ENCODE results near the gene DRAP1.

Gene DRAP1, protein sequence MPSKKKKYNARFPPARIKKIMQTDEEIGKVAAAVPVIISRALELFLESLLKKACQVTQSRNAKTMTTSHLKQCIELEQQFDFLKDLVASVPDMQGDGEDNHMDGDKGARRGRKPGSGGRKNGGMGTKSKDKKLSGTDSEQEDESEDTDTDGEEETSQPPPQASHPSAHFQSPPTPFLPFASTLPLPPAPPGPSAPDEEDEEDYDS

DNA sequence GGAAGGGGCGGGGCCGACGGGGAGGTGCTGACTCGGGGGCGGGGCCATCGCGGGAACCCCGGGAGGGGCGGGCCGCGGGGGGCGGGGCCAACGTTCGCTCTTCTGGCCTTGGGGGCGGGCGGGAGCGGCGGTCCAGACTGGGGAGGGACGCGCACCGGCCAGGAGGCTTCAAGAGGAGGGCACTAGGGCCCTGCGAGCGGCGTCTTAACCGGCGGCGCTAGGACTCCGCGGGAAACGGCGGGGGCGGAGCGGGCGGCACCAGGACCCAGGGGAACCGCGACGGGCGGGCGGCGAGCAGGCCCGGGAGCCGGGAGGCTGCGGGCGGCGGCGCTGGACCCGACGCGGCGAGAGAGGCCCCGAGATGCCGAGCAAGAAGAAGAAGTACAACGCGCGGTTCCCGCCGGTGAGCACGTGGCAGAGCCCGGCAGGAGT, at the start of gene DRAP1:
TSS of gene DRAP1 (plus strand) at position 286 of the 432 bp plus-strand sequence. CDS start at position 362, 76 bp downstream.
- DNase-seq: peak; percentile 94

DNA sequence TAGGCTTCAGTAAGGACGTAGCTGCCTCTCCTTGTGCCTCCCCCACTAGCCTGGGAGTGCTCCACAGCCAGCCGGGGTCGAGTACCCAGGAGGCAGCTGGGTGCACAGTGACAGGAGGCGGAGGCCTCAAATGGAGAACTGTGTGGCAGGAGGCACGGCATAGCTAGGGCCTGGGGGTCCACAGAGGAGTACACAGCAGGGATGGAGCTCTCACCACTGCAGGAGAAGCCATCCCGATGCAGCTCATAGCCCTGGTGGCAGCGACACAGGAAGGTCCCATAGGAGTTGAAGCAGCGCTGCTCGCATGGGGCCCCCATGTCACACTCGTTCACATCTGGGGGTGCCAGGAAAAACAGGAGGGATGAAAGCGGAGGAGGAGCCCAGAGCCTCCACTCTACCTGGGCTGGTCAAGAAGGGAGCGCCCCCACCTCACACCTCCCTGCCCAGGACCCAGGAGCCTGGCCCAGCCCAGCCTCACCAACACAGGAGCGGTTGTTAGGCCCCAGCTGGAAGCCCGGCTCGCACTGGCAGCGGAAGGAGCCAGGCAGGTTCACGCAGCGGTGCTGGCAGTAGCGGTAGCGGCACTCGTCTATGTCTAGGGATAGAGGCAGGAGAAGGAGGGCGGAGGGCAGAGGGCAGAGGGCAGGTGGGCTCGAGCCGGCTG, 49.5 kb upstream of the DRAP1 start:
- DNase-seq: no peak

DNA sequence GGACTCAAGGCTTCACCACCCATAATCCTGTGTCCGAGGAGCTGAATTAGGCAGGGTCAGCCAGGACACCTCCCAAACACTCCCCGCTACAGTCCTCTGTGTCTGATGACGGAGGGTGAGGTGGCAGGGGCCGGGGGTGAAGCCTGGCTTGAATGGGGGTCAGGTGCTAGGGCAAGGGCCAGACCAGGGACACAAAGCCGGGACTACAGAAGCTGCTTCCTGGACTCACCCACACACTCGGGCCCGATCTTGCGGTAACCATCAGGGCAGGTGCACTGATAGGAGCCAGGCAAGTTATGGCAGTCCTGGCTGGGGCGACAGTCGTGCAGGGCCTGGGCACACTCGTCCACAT, 48.9 kb upstream of the DRAP1 start:
- no peak for DNase-seq

DNA sequence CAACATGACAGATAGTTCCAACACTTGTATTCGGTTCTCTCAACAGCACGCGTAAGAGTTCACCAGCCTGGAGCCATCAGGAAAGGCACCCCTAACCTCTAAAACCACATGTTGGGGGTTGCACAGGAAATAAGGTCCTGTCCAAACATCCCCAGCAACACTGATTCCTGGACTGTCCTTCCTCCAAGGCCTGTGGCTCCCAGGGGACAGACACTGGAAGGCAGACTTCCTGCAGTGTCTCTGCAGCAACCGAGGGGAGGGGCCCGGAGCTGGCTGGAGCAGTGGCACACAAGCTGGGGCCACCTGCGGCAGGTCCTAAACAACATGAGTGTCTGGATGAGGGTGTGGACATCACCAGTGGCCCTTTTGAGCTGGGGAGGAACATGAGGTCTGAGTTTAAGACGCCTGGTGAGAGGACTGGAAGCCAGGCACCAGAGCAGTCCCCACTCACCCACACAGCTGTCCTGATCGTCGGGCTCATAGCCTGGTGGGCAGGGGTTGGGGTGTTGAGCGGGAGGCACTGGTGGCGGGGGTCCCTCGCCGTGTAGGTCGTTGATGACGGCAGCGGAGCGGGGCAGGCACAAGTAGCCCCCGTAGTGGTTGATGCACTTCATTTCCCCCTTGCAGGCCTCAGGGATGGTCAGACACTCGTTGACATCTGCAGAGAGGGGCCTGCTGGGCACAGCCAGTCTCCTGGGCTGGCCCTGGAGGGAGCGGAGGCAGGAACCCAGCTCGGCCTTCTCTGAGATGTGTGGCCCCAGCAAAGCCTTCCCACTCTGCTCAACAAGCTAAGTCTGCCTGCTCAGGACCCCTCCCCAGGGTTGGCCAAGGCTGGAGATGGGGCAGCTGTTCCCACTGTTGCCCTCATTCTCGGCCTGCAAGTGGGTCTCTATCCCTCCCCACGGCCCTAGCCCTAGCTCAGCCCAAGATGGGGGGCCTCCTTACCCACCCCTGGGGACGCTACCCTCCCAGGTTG, 48.2 kb upstream of the DRAP1 start:
- DNase-seq: no peak

DNA sequence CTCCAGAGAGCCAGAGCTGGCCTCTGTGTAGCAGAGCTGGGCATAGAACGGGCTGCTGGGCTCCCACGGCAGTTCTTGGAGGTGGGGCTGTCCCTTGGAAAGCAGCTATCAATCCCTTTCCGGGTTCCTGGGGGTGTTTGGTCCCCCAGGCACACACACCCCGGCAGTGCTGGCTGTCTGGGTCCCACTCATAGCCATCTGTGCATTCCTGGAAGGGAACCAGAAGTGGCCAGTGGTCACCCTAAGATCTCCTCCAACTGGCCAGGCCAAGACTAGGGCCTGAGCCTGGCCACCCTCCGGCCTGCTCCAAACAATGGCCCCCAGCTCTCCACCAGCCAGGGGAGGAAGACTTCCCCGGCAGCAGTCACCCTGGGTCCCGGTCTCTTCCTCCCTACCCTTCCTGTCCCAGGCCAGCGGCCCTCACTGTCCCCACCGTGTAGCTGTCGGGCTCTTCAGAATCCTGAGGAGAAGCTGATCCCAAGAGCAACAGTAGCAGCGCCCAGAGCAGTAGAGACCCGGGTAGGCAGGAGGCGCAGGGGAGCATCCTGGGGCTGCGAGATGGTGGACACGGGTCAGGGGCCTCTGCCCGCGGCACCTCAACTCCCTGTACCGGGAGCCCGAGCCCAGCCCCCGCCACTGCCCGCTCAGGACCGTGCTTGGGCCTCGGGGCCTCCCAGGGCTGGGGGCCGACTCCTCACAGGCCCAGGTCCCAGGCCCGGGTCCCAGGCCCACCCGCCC, 47.2 kb upstream of the DRAP1 start:
- DNase-seq: no peak

DNA sequence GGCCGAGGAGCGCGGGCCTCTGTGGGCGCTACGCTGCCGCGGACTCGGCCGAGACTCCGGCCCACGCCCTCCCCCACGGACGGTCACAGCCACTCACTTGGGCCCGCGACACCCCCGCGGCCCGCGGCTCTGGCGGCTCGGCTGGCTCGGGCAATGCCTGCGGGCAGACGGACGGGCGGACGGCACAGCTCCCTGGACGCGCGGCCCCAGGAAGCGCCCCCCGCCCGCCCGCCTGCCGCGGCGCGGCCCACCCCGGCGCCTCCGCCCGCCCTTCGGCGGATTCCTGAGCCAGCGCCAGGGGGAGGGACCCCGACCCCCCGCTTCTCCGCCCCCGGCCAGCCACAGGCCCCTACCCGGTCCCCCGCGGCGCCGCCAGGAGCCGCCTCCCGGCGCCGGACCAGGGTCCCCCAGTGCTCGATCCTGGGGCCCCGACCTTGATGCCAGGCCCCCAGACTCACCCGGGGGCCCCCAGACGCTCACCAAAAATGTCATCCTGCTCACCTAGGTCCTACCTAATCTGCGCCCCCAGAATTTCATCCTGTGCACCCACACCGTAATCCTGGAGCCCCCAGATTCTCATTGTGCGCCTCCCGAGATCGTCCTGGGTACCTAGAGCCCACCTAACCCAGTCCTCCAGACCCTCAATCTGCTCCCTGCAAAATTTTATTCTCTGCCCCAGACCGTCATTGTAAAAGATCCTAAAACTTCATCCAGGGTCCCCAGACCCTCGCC, 46.5 kb upstream of the DRAP1 start, which contains the start of gene EFEMP2:
TSS of gene EFEMP2 (minus strand) at position 215 of the 732 bp plus-strand sequence. CDS start 446 bp downstream, outside the sequence.
- DNase-seq: no peak

DNA sequence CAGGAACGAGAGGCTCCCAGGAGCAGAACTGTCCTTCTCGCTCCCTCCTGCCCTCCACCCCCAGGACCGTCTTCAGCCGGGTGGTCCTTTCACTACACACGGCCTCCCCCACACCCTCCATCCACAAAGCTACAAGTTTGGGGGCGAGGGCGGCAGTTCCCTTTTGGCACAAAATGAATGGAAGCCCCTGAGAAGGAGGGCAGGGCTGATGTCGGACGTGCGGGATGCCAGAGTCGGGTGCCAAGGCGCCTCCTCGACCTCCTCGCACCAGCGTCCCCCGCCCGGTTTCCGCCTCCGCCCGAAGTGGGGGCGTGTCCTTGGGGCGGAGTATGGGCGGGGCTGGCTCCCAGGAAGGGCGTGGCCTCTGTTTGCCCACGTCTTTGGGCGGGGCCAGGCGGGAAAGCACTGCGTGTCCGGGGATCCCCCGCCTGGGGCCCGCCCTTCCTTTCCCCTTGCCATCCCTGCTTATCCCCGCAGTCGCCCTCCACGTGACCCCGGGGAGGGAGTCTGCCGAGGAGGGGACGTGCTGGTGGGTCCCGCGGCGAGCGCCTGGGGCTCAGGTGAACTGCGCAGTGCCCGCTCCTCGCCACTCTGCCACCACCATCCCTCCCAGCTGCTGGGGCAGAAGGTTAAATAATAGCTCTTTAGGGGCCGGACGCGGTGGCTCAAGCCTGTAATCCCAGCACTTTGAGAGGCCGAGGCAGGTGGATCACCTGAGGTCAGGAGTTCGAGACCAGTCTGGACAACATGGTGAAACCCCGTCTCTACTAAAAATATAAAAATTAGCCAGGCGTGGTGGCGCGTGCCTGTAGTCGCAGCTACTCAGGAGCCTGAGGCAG, 45.7 kb upstream of the DRAP1 start:
- DNase-seq: peak; percentile 82

DNA sequence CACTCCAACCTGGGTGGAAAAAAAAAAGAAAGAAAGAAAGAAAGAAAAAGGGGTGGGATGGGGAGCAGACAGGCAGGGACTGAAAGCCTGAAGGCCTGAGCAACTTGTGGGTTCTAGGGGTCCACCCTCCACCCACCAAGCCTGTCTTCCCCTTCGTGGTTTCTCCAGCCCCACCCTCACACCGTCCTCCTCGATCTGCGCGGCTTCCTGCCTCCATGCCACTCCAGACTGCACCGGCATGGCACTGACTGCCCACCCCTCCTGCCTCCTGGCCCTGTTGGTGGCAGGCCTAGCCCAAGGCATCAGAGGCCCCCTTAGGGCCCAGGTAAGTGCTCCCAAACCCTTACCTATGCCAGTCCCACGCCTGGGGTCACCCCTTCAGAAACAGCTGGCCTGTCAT, 39.6 kb upstream of the DRAP1 start, which contains the start of gene CTSW:
TSS of gene CTSW (plus strand) at position 221 of the 400 bp plus-strand sequence. CDS start at position 239, 18 bp downstream.
- DNase-seq: no peak

DNA sequence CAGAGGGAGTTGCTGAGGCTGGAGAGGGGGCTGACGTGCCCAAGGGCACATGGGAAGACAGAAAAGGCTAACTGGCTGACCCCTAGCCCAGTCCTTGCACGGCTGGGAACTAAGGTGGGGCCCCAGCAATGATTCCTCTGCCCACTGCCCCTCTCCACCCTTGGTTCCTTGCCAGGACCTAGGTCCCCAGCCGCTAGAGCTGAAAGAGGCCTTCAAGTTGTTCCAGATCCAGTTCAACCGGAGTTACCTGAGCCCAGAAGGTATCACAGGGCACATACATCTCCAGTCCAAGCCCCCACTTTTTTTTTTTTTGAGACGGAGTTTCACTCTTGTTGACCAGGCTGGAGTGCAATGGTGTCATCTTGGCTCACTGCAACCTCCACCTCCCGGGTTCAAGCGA, 39.2 kb upstream of the DRAP1 start:
- no peak for DNase-seq

DNA sequence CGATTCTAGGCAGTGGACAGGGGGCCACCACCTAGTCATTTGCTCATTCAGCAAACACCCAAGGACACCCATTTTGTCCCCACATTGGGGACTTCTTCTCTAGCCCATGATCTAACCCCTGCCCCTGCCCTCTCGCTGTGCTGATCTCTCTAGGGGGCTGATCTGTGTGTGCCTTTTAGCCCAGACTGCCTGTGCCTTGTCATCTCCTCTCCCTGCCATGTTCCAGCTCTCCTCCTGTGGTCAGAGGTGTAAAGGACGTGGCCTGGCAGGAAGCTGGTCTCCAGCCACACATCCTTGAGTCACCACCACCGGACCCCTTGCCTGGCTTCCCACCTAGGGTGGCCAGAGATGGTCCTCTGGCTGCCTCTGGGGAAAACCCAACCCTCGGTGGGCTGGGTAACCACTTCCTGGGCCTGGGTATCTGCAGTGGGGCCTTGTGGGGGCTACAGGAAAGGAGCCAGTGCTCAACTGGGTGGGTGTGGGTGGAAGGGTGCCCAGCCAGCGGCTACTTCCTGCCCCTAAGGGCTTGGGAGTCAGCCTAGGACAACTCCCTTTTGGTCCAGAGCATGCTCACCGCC, 38.3 kb upstream of the DRAP1 start:
- DNase-seq: no peak

DNA sequence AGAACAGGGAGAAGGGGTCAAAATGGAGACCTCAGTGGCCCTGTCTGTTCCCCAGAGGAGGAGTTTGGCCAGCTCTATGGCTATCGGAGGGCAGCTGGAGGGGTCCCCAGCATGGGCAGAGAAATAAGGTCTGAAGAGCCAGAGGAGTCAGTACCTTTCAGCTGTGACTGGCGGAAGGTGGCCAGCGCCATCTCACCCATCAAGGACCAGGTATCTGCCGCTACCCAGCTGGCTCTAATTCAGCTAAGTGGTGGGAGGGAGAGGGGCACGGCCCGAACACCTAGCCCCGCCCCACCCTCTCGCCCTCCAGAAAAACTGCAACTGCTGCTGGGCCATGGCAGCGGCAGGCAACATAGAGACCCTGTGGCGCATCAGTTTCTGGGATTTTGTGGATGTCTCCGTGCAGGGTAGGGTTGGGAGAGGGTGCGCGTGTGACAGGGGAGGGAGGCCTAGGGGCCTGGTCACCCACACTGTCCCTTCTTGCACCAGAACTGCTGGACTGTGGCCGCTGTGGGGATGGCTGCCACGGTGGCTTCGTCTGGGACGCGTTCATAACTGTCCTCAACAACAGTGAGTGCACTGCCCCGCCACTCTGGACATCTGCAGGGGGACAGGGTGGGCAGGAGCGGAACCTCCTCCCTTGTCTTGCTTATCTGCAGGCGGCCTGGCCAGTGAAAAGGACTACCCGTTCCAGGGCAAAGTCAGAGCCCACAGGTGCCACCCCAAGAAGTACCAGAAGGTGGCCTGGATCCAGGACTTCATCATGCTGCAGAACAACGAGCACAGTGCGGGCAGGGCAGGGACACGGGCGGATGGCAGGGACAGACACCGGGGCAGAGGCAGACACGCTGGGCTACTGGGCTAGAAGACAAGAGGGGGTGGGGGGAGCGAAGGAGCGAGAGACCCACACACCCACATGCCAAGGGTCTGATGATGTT, 36.8 kb upstream of the DRAP1 start:
- DNase-seq: no peak

DNA sequence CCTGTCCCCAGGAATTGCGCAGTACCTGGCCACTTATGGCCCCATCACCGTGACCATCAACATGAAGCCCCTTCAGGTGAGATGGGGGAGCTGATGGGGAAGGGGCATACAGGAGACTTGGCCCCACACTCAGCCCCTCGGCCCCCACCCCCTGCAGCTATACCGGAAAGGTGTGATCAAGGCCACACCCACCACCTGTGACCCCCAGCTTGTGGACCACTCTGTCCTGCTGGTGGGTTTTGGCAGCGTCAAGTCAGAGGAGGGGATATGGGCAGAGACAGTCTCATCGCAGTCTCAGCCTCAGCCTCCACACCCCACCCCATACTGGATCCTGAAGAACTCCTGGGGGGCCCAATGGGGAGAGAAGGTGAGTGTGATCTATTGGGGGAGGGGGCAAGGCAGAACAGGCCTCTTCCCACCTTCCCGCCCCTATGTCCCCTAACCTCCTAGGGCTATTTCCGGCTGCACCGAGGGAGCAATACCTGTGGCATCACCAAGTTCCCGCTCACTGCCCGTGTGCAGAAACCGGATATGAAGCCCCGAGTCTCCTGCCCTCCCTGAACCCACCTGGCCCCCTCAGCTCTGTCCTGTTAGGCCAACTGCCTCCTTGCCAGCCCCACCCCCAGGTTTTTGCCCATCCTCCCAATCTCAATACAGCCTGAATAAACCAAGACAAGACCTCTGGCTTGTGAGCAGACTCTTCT, 36.0 kb upstream of the DRAP1 start:
- DNase-seq: no peak

DNA sequence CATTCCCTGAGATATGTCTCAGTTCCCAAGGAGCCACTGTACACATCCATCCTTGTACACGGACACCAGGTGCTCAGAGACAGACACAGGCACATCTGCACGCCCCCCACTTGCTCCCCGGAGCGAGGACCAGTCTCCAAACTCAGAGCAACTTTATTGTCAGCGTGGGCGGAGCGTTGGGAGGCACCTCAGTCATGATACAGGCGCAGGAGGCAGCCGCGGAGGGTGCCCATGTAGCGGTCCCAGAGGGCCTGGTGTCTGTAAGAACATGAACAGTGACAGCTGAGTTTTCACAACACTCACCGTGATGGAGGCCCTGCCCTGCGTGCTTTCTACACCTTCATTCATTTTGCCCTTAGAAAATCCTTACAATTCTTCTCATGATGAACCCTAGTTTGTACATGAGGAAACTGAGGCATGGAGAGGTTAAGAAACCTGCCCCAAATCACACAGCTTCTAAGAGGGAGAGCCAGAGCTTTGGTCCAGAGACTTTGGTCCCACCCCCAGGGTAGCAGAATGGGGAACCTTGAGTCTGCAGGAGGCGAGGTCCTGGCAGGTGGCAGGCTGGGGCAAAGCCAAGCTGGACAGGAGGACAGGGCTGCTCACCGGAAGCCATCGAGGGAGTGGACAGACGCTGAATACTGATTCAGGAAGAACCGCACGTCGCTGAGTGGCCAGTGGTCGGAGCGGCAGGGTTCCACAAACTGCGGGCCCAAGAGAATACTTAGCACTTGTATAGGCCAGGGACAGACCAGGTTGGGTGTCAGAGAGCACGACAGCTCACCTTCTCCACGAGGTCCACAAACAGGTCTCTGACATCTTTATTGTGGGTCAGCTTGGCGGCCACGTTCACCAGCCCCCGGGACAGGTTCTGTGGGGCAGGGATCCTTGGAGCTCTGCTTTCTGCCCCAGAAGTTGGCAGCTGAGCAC, 35.2 kb upstream of the DRAP1 start:
- no peak for DNase-seq

DNA sequence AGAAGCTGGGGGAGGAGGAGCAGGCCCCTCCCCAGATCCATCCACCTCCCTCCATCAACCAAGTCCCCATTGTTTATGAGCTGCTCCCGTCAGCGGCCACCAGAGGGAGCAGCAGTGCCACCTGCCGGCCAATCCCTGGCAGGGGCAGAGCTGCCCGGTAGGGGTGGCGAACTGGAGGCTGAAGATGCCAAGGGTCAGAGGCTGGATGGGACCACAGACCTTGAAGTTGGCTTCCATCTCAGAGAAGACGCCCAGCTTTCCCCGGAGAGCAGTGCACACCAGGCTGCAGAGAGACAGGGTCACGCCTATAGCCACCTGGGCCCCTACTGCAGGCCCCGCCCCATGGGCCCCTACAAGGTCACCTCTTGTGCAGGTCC, 34.5 kb upstream of the DRAP1 start:
- DNase-seq: peak; percentile 37

DNA sequence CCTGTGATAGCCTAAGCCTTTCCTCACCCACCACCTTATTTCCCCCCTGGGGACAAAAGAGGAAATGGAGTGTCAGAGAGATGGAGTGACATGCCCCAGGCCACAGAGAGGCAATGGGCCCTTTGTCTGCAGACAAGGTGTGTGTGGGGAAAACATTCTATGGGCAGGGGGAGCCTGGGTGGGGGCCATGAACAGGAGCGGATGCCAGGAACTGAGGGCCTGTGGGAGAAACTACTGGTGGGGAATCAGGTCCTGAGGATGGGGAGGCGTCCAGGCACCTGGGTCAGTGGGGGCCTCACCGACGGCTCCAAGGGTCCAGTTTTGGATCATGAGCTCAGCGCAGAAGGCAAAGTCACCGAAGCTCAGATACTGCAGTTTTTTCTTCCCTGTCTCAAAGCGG, 34.0 kb upstream of the DRAP1 start:
- DNase-seq: no peak

DNA sequence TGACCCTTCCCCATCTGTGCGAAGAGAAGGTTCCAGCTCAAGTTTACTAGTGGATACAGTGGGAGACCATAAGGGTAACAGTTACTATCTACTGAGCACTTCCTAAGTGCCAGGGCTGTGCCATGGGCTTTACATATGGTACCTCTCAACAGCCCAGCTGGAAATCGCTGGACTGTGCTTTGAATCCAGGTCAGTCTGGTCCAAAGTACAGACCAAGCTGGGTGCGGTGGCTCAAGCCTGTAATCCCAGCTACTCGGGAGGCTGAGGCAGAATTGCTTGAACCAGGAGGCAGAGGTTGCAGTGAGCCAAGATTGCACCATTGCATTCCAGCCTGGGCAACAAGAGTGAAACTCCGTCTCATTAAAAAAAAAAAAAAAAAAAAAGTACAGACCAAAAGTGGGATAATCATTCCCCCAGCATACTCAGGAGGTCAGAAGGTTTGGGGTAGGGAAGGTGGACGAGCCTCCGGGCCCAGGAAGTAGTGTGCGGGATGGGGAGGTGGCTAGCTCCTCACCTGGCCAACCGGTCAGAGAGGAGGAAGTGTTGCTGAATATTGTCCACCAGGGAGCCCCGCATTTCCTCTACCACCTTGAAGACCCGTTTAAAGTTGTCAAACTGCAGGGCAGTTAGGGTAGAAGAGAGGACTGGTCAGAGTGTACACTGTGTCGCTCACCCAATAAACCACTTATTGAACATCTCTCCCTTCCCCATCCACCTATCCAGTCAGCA, 33.3 kb upstream of the DRAP1 start:
- no peak for DNase-seq

All from NCI-H1417 treated with DMSO at 0.1 percent for 48 hours (cell line).